Measurements from ENCODE around the gene EDA.

- no peak for TF ChIP-seq CTCF (conservative IDR thresholded peaks at IDR 0.05)
- TF ChIP-seq ZFX (IDR thresholded peaks at IDR 0.05) = no peak
These were observed 108.4 kb downstream of the EDA start for GRCh38 chrX:69724307-69724706.
